Mucosa of rectum (tissue), 2 donors: Measurements from ENCODE around the gene BABAM2.

Experiments used
- H3K27ac ChIP-seq, 2 donors: one replicate each; pipeline ENCODE4 v1.7.0; 2013; ENCODE audit warnings: inconsistent platforms in 2 of 2, low read depth in 2 of 2, low read length in 2 of 2
- H3K27me3 ChIP-seq, 2 donors: one replicate each; pipeline ENCODE4 v1.7.0; 2013; ENCODE audit warnings: low read length in 2 of 2; ENCODE audit not compliant: control insufficient read depth in 2 of 2, insufficient read depth in 2 of 2
- H3K36me3 ChIP-seq, 2 donors: one replicate each; pipeline ENCODE4 v1.7.0; 2013; ENCODE audit warnings: low read length in 2 of 2; ENCODE audit not compliant: control insufficient read depth in 2 of 2, insufficient read depth in 2 of 2
- H3K4me1 ChIP-seq, 2 donors: one replicate each; pipeline ENCODE4 v1.7.0; 2013; ENCODE audit warnings: low read length in 2 of 2, mild to moderate bottlenecking in 1 of 2; ENCODE audit not compliant: control insufficient read depth in 2 of 2, insufficient read depth in 2 of 2
- H3K4me3 ChIP-seq, 2 donors: one replicate each; pipeline ENCODE4 v1.7.0; 2013; ENCODE audit warnings: low read length in 2 of 2
- H3K9ac ChIP-seq, 2 donors: one replicate each; pipeline ENCODE4 v1.7.0; 2013; ENCODE audit warnings: low read length in 2 of 2, low read depth in 1 of 2, mild to moderate bottlenecking in 1 of 2
- H3K9me3 ChIP-seq, 2 donors: one replicate each; pipeline ENCODE4 v1.7.0; 2013; ENCODE audit warnings: low read length in 2 of 2; ENCODE audit not compliant: control insufficient read depth in 2 of 2
- donor health status: healthy.
- donor health status: Normal muscosa, but diverticular disease.

BABAM2 gene

GRCh38 chr2:28228434-28228995 is 338.0 kb downstream of the BABAM2 start:
- H3K27ac ChIP-seq, result no peak overlapping the region
- H3K4me3 ChIP-seq, result no peak overlapping the region
- H3K27me3 ChIP-seq, result no peaks in the 10 kb centered on the region
- H3K9ac ChIP-seq, result no peak overlapping the region
- H3K4me1 ChIP-seq, result peaks cover 23 to 26% of the 10 kb centered on the region in 2 donors
- no peaks in the 10 kb centered on the region for H3K36me3 ChIP-seq
- H3K9me3 ChIP-seq, result no peaks in the 10 kb centered on the region

- H3K9me3 ChIP-seq, result no peaks in the 10 kb centered on the region
- no peak overlapping the region for H3K27ac ChIP-seq
- H3K4me1 ChIP-seq, result peaks cover 18 to 23% of the 10 kb centered on the region in 2 donors
Observed at GRCh38 chr2:28231110-28231631, 340.6 kb downstream of the BABAM2 start.

GRCh38 chr2:28232295-28232694 is 341.8 kb downstream of the BABAM2 start:
- Histone ChIP-seq H3K27me3 (no peaks in the 10 kb centered on the region), H3K36me3 (no peaks in the 10 kb centered on the region), H3K4me3 (no peak overlapping the region), H3K9ac (no peak overlapping the region), H3K27ac (peak overlapping the region; percentile 79 to 81), H3K4me1 (peaks cover 18 to 23% of the 10 kb centered on the region in 2 donors), H3K9me3 (no peaks in the 10 kb centered on the region)

More at GRCh38 chr2:28231110-28231631, 340.6 kb downstream of the BABAM2 start:
- no peaks in the 10 kb centered on the region for H3K36me3 ChIP-seq
- no peak overlapping the region for H3K9ac ChIP-seq
- H3K4me3 ChIP-seq, result no peak overlapping the region
- no peaks in the 10 kb centered on the region for H3K27me3 ChIP-seq

GRCh38 chr2:28233164-28233676 is 342.7 kb downstream of the BABAM2 start:
- H3K4me3 ChIP-seq, result peak overlapping the region in 1 of 2 donors; percentile 13
- H3K36me3 ChIP-seq, result no peaks in the 10 kb centered on the region
- no peaks in the 10 kb centered on the region for H3K9me3 ChIP-seq
- H3K4me1 ChIP-seq, result peaks cover 18 to 23% of the 10 kb centered on the region in 2 donors
- peak overlapping the region; percentile 79 to 81 for H3K27ac ChIP-seq
- H3K27me3 ChIP-seq, result no peaks in the 10 kb centered on the region
- peak overlapping the region in 1 of 2 donors; percentile 45 for H3K9ac ChIP-seq

GRCh38 chr2:28234807-28235206 is 344.3 kb downstream of the BABAM2 start:
- Histone ChIP-seq H3K9me3 (no peaks in the 10 kb centered on the region), H3K27me3 (no peaks in the 10 kb centered on the region), H3K9ac (no peak overlapping the region), H3K4me1 (peaks cover 16 to 19% of the 10 kb centered on the region in 2 donors), H3K27ac (no peak overlapping the region), H3K4me3 (no peak overlapping the region), H3K36me3 (no peaks in the 10 kb centered on the region)

- H3K36me3 ChIP-seq, result peaks cover 0 to 4% of the 10 kb centered on the region in 2 donors
- no peak overlapping the region for H3K27ac ChIP-seq
- H3K9me3 ChIP-seq, result no peaks in the 10 kb centered on the region
- H3K4me3 ChIP-seq, result no peak overlapping the region
- no peaks in the 10 kb centered on the region for H3K27me3 ChIP-seq
- no peaks in the 10 kb centered on the region for H3K4me1 ChIP-seq
- H3K9ac ChIP-seq, result no peak overlapping the region
Observed at GRCh38 chr2:28239207-28239606, 348.7 kb downstream of the BABAM2 start.

GRCh38 chr2:28240937-28241336 is 350.4 kb downstream of the BABAM2 start:
- no peaks in the 10 kb centered on the region for H3K9me3 ChIP-seq
- no peaks in the 10 kb centered on the region for H3K4me1 ChIP-seq

GRCh38 chr2:28247290-28247689 is 356.8 kb downstream of the BABAM2 start:
- no peak overlapping the region for H3K27ac ChIP-seq

More at GRCh38 chr2:28240937-28241336, 350.4 kb downstream of the BABAM2 start:
- no peak overlapping the region for H3K27ac ChIP-seq
- peaks cover 0 to 4% of the 10 kb centered on the region in 2 donors for H3K36me3 ChIP-seq
- no peak overlapping the region for H3K9ac ChIP-seq
- H3K4me3 ChIP-seq, result no peak overlapping the region
- H3K27me3 ChIP-seq, result no peaks in the 10 kb centered on the region

GRCh38 chr2:28247734-28248133 is 357.2 kb downstream of the BABAM2 start:
- H3K4me3 ChIP-seq, result no peak overlapping the region
- H3K4me1 ChIP-seq, result peaks cover 0 to 3% of the 10 kb centered on the region in 2 donors
- H3K27ac ChIP-seq, result no peak overlapping the region
- H3K36me3 ChIP-seq, result no peaks in the 10 kb centered on the region
- H3K9me3 ChIP-seq, result no peaks in the 10 kb centered on the region
- H3K9ac ChIP-seq, result no peak overlapping the region
- H3K27me3 ChIP-seq, result no peaks in the 10 kb centered on the region

More at GRCh38 chr2:28247290-28247689, 356.8 kb downstream of the BABAM2 start:
- Histone ChIP-seq H3K4me1 (peaks cover 0 to 3% of the 10 kb centered on the region in 2 donors), H3K36me3 (no peaks in the 10 kb centered on the region), H3K27me3 (no peaks in the 10 kb centered on the region), H3K4me3 (no peak overlapping the region), H3K9ac (no peak overlapping the region), H3K9me3 (no peaks in the 10 kb centered on the region)

- H3K9me3 ChIP-seq, result no peaks in the 10 kb centered on the region
- no peak overlapping the region for H3K9ac ChIP-seq
- no peak overlapping the region for H3K27ac ChIP-seq
- no peak overlapping the region for H3K4me3 ChIP-seq
- H3K36me3 ChIP-seq, result no peaks in the 10 kb centered on the region
- H3K4me1 ChIP-seq, result peaks cover 0 to 3% of the 10 kb centered on the region in 2 donors
- no peaks in the 10 kb centered on the region for H3K27me3 ChIP-seq
Observed at GRCh38 chr2:28248511-28248910, 358.0 kb downstream of the BABAM2 start.
